ENCODE data around the gene PCCA.

DNA sequence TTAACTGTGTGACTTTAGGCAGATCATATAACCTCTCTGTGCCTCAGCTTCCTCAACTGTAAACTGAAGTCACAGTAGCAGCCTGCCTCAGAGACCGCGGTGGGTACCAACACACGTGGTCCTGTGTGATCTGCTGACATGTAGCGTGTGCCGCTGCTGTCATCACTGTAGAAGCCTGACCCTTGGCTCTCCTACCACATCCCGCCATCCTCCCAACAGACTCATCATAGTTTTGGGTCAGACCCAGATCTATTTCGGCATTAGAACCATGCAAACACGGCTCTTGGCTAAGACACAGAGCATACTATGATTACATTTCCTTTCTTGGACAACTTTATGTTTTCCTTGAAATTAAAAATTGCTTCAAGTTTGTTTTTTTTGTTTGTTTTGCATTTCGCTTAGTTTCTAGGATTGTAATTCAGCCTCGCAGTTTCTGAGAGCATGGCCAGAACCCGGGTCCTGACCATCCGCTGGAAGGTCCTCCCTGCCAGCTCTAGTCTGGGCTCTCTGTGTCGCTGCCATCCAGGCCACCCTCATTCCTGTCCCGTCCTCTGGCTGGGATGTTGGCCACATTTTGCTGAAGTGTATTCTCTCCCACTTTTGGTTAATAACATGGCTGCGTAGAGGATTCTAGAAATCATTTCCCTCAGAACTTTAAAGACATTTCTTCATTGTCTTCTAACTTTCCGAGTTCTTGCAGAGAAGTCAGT is 446.7 kb downstream of the PCCA start:
- TF ChIP-seq, protein P1, sequence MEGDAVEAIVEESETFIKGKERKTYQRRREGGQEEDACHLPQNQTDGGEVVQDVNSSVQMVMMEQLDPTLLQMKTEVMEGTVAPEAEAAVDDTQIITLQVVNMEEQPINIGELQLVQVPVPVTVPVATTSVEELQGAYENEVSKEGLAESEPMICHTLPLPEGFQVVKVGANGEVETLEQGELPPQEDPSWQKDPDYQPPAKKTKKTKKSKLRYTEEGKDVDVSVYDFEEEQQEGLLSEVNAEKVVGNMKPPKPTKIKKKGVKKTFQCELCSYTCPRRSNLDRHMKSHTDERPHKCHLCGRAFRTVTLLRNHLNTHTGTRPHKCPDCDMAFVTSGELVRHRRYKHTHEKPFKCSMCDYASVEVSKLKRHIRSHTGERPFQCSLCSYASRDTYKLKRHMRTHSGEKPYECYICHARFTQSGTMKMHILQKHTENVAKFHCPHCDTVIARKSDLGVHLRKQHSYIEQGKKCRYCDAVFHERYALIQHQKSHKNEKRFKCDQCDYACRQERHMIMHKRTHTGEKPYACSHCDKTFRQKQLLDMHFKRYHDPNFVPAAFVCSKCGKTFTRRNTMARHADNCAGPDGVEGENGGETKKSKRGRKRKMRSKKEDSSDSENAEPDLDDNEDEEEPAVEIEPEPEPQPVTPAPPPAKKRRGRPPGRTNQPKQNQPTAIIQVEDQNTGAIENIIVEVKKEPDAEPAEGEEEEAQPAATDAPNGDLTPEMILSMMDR (IDR thresholded peaks at IDR 0.05), result no peak
- TF ChIP-seq POLR2A (IDR thresholded peaks at IDR 0.05), result no peak
